Neutrophil (primary cell): ENCODE measurements around the gene ALLC.
"Not testable (repeated sequence)": the region's sequence is repeated elsewhere in the genome, so short reads cannot be mapped to it uniquely, and the experiment has no call there.

Experiments
- H3K27ac ChIP-seq: fragments of 200-600 bp; sonication (generic); 2 replicates; pipeline ENCODE4 v1.5.1; 2016; ENCODE audit warnings: mild to moderate bottlenecking, moderate library complexity
- H3K27me3 ChIP-seq: fragments of 200-600 bp; sonication (generic); 2 replicates; pipeline ENCODE4 v1.6.0; 2016; ENCODE audit warnings: mild to moderate bottlenecking
- H3K36me3 ChIP-seq: fragments of 200-600 bp; sonication (generic); 2 replicates; pipeline ENCODE4 v1.5.1; 2017
- H3K4me1 ChIP-seq, 2 experiments: fragments of 200-600 bp in 1 of 2; sonication (generic) in 1 of 2; 1 replicate in 1 of 2; 2 replicates in 1 of 2; pipeline versions ENCODE4 v1.5.1 to v1.6.1; 2013 to 2016; ENCODE audit warnings: low read depth in 1 of 2, low read length in 1 of 2, mild to moderate bottlenecking in 1 of 2, moderate library complexity in 1 of 2; ENCODE audit not compliant: control insufficient read depth in 1 of 2, insufficient read depth in 1 of 2
- H3K4me3 ChIP-seq, 2 experiments: fragments of 200-600 bp in 1 of 2; sonication (generic) in 1 of 2; 1 replicate in 1 of 2; 2 replicates in 1 of 2; pipeline ENCODE4 v1.5.1; 2013 to 2016; ENCODE audit warnings: low read depth in 1 of 2, low read length in 1 of 2, mild to moderate bottlenecking in 1 of 2, moderate library complexity in 1 of 2
- H3K9me3 ChIP-seq: fragments of 200-600 bp; sonication (generic); 2 replicates; pipeline ENCODE4 v1.5.1; 2016
- TF ChIP-seq, protein P1 (sequence below): fragments of 200-600 bp; sonication (generic); IDR thresholded peaks from 2 replicates; pipeline ENCODE4 v1.5.1; 2016; ENCODE audit warnings: antibody characterized with exemption

The ALLC gene

DNA sequence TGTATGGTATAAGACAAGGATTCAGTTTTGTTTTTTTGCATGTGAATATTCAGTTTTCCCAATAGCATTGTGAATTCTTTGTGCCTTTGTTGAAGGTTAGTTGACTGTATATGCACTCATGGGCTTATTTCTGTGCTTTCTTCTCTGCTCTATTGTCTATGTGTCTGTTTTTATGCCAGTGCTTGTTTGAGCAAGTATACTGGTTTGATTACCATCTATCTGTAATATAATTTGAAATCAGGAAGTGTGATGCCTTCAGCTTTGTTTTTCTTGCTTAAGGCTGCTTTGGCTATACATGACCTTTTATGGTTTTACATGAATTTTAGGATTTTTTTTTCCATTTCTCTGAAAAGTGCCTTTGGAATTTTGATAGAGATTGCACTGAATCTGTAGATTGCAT, 39.6 kb upstream of the ALLC start:
- Histone ChIP-seq H3K27me3 (no peaks in the 10 kb centered on the region), H3K27ac (no peak overlapping the region), H3K4me1 (no peaks in the 10 kb centered on the region), H3K9me3 (no peaks in the 10 kb centered on the region), H3K36me3 (no peaks in the 10 kb centered on the region), H3K4me3 (no peak overlapping the region)
- TF ChIP-seq, protein P1, sequence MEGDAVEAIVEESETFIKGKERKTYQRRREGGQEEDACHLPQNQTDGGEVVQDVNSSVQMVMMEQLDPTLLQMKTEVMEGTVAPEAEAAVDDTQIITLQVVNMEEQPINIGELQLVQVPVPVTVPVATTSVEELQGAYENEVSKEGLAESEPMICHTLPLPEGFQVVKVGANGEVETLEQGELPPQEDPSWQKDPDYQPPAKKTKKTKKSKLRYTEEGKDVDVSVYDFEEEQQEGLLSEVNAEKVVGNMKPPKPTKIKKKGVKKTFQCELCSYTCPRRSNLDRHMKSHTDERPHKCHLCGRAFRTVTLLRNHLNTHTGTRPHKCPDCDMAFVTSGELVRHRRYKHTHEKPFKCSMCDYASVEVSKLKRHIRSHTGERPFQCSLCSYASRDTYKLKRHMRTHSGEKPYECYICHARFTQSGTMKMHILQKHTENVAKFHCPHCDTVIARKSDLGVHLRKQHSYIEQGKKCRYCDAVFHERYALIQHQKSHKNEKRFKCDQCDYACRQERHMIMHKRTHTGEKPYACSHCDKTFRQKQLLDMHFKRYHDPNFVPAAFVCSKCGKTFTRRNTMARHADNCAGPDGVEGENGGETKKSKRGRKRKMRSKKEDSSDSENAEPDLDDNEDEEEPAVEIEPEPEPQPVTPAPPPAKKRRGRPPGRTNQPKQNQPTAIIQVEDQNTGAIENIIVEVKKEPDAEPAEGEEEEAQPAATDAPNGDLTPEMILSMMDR = no peak

- Histone ChIP-seq H3K9me3 (no peaks in the 10 kb centered on the region), H3K27ac (no peak overlapping the region), H3K4me3 (no peak overlapping the region), H3K36me3 (no peaks in the 10 kb centered on the region), H3K27me3 (no peaks in the 10 kb centered on the region), H3K4me1 (no peaks in the 10 kb centered on the region)
- TF ChIP-seq, protein P1 = no peak
Observed at GRCh38 chr2:3619033-3619432, 39.0 kb upstream of the ALLC start.

- H3K36me3 ChIP-seq, H3K4me3 ChIP-seq, H3K4me1 ChIP-seq, H3K9me3 ChIP-seq, H3K27me3 ChIP-seq, H3K27ac ChIP-seq: not testable (repeated sequence)
Observed at GRCh38 chr2:3619661-3620060, 38.3 kb upstream of the ALLC start.

DNA sequence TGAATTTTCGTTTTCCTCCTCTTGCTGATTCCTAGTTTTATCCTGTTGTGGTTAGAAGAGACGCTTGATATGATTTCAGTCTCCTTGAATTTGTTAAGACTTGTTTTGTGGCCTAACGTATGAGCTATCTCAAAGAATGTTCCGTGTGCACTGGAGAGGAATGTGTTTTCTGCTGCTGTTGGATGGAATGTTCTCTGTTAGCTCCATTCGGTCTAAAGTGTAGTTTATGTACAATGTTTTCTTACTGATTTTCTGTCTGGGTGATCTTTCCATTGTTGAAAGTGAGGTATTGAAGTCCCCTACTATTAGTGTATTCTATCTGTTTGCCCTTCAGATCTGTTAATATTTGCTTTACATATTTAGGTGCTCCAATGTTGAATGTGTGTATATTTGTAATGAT, 37.2 kb upstream of the ALLC start:
- no peaks in the 10 kb centered on the region for H3K4me1 ChIP-seq
- H3K27ac ChIP-seq = no peak overlapping the region
- no peaks in the 10 kb centered on the region for H3K36me3 ChIP-seq
- no peak overlapping the region for H3K4me3 ChIP-seq
- H3K27me3 ChIP-seq = no peaks in the 10 kb centered on the region
- no peaks in the 10 kb centered on the region for H3K9me3 ChIP-seq
- TF ChIP-seq, protein P1 = no peak

GRCh38 chr2:3622967-3623366, 35.0 kb upstream of the ALLC start:
- Histone ChIP-seq H3K9me3 (no peaks in the 10 kb centered on the region), H3K27me3 (no peaks in the 10 kb centered on the region), H3K36me3 (no peaks in the 10 kb centered on the region), H3K4me1 (no peaks in the 10 kb centered on the region), H3K27ac (no peak overlapping the region), H3K4me3 (no peak overlapping the region)
- TF ChIP-seq, protein P1 = no peak

DNA sequence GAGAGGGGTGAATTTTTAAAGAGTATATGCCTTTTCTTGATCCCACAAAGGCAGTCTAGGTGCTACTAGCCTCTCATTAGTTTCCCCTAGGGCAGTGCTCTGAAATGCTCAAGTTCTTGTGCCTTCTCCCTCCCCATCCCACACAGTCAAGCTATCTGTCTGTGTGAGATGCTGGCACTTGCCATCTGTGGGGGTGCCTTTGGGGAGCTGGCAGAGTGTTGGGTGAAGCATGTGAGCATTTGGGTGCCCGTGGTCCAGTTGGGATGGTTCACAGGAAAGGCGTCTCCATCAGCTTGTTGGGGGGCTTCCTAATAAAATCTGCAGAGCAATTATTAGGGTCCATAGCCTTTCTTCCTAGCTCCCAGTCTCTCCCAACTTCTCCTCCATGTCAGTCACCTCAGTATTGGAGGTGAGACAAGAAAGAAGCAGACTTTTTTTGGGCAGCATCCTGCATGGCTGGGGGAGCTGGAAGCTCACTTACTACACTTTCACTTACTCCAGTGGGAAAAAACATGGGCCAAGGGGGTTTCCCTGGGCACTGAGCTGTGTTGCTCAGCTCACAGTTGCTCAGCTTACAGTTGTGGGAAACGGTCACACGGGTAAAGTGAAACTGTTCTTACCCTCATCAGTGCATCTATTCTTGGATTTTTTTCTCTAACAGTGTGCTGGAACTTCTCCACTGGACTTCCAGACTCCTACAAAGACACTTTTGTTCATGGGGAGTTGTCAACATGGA, 33.8 kb upstream of the ALLC start:
- TF ChIP-seq, protein P1 = no peak
- Histone ChIP-seq H3K36me3 (no peaks in the 10 kb centered on the region), H3K9me3 (no peaks in the 10 kb centered on the region), H3K4me3 (no peak overlapping the region), H3K4me1 (no peaks in the 10 kb centered on the region), H3K27ac (no peak overlapping the region), H3K27me3 (no peaks in the 10 kb centered on the region)
